Mammary epithelial cell (primary cell): Measurements from ENCODE around the gene TRABD2B.

Experiments
- CTCF ChIP-seq, 2 donors: IDR thresholded peaks in 1 of 2; conservative IDR thresholded peaks in 1 of 2; 2 replicates each; pipeline ENCODE4 v1.5.1; 2011 to 2012; ENCODE audit warnings: inconsistent platforms in 2 of 2, low read length in 2 of 2, mild to moderate bottlenecking in 2 of 2, control low read depth in 1 of 2, low read depth in 1 of 2; ENCODE audit not compliant: insufficient read depth in 1 of 2; ENCODE audit errors: extremely low read depth in 1 of 2
- EZH2 ChIP-seq: IDR thresholded peaks from 2 replicates; pipeline ENCODE4 v1.6.1; 2012; ENCODE audit warnings: low read length, inconsistent platforms, borderline replicate concordance

DNA sequence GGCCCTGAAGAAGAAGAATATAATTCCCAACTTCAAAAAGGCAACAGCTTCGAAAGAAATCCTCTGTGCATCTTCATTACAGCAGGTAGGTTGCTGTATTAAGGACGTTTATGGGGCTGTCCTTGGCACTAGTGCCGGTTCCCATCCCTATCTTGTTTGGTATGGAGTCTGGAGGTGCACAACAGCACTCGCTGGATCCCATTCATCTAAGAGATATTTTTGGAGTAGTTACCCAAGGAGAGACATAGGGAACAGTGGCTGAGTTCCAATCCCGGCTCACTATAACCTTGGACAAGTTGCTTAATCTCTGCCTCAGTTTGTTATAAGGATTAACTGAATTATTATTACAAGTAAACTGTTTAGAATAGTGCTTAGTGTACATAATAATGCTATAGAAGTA is 106.4 kb downstream of the TRABD2B start:
- no peak for TF ChIP-seq CTCF (conservative IDR thresholded peaks at IDR 0.05 in 1 of 2, IDR thresholded peaks at IDR 0.05 in 1 of 2; ENCODE audit: extremely low read depth in 1 of 2, insufficient read depth in 1 of 2, low read depth in 1 of 2, low read length in 2 of 2)
- TF ChIP-seq EZH2, result no peak
